HG03354 (cell line): ENCODE measurements around the gene AGR3.
"Not testable (repeated sequence)": the region's sequence is repeated elsewhere in the genome, so short reads cannot be mapped to it uniquely, and the experiment has no call there.

Experiments used
- ATAC-seq: cut with Tn5 transposase; IDR thresholded peaks from one replicate; pipeline ENCODE4 v1.9.1; 2021; ENCODE audit warnings: mild to moderate bottlenecking; ENCODE audit not compliant: unreplicated experiment, poor library complexity, severe bottlenecking

AGR3 gene

GRCh38 chr7:16900209-16900768, 18.5 kb upstream of the AGR3 start:
- no peak for ATAC-seq

GRCh38 chr7:16891874-16892643, 10.3 kb upstream of the AGR3 start:
- ATAC-seq, result no peak

- no peak for ATAC-seq
These were observed 9.6 kb upstream of the AGR3 start for GRCh38 chr7:16891338-16891737.

- ATAC-seq, result no peak
These were observed 8.2 kb upstream of the AGR3 start for GRCh38 chr7:16889851-16890415.

GRCh38 chr7:16889305-16889704, 7.5 kb upstream of the AGR3 start:
- no peak for ATAC-seq

GRCh38 chr7:16883918-16884317, 2.1 kb upstream of the AGR3 start:
- ATAC-seq, result no peak

- no peak for ATAC-seq
These were observed 1.2 kb downstream of the AGR3 start for GRCh38 chr7:16880554-16880953.

GRCh38 chr7:16879181-16879580, 2.6 kb downstream of the AGR3 start:
- ATAC-seq, result no peak

GRCh38 chr7:16875861-16876260, 5.9 kb downstream of the AGR3 start:
- ATAC-seq, result no peak

GRCh38 chr7:16874066-16874465, 7.7 kb downstream of the AGR3 start:
- ATAC-seq, result no peak

- no peak for ATAC-seq
These were observed 14.5 kb downstream of the AGR3 start for GRCh38 chr7:16867328-16867727.

- ATAC-seq, result not testable (repeated sequence)
These were observed 28.6 kb downstream of the AGR3 start for GRCh38 chr7:16853189-16853588.

- ATAC-seq, result no peak
These were observed 30.0 kb downstream of the AGR3 start for GRCh38 chr7:16851829-16852228.

GRCh38 chr7:16850614-16851466, 30.9 kb downstream of the AGR3 start:
- no peak for ATAC-seq

- ATAC-seq, result no peak
These were observed 32.3 kb downstream of the AGR3 start for GRCh38 chr7:16849296-16850148.

- ATAC-seq, result no peak
These were observed 34.4 kb downstream of the AGR3 start for GRCh38 chr7:16847381-16847860.

GRCh38 chr7:16846601-16847165, 35.1 kb downstream of the AGR3 start:
- no peak for ATAC-seq

- no peak for ATAC-seq
These were observed 36.0 kb downstream of the AGR3 start for GRCh38 chr7:16845746-16846145.

- ATAC-seq, result no peak
These were observed 40.1 kb downstream of the AGR3 start for GRCh38 chr7:16841681-16842080.
